ENCODE results near the gene ADGRG3. TPM values are rescaled to one million over a fixed set of nuclear protein-coding genes. Genes with fewer than 3 reads are reported as not detected.

Gene ADGRG3
- total and polyA plus RNA-seq, 9 of the 15 experiments (the other 6 are each of a cell fraction or from before 2014, with no cell fraction given): 0.09 to 0.52 (median 0.14) TPM; not detected in 3

GRCh38 chr16:57720142-57720575 lies 52.1 kb downstream of the ADGRG3 start (continued):
- TF ChIP-seq ZNF699 (CRISPR knock-in tag; IDR thresholded peaks at IDR 0.05; ENCODE audit: insufficient replicate concordance): no peak
- TF ChIP-seq NFYB (IDR thresholded peaks at IDR 0.05; ENCODE audit: extremely low read depth, insufficient read length): no peak
- no peak for TF ChIP-seq SMAD4 (CRISPR knock-in tag; conservative IDR thresholded peaks at IDR 0.05)
- no peak for TF ChIP-seq EGR1 (conservative IDR thresholded peaks at IDR 0.05)
- TF ChIP-seq HNRNPK (IDR thresholded peaks at IDR 0.05; ENCODE audit: low read depth, low read length, poor library complexity, severe bottlenecking): no peak
- TF ChIP-seq NBN (IDR thresholded peaks at IDR 0.05; ENCODE audit: low read depth): no peak
- peak; percentile 84 for TF ChIP-seq BCOR (IDR thresholded peaks at IDR 0.05)
- no peak for TF ChIP-seq NFIX (CRISPR knock-in tag; IDR thresholded peaks at IDR 0.05; ENCODE audit: low read depth)
- no peak for TF ChIP-seq PRPF4 (IDR thresholded peaks at IDR 0.05; ENCODE audit: insufficient read depth, low read depth, low read length, poor library complexity, severe bottlenecking)
- TF ChIP-seq PCBP1 (IDR thresholded peaks at IDR 0.05; ENCODE audit: low read depth, low read length, poor library complexity, severe bottlenecking): no peak
- TF ChIP-seq, protein P1, sequence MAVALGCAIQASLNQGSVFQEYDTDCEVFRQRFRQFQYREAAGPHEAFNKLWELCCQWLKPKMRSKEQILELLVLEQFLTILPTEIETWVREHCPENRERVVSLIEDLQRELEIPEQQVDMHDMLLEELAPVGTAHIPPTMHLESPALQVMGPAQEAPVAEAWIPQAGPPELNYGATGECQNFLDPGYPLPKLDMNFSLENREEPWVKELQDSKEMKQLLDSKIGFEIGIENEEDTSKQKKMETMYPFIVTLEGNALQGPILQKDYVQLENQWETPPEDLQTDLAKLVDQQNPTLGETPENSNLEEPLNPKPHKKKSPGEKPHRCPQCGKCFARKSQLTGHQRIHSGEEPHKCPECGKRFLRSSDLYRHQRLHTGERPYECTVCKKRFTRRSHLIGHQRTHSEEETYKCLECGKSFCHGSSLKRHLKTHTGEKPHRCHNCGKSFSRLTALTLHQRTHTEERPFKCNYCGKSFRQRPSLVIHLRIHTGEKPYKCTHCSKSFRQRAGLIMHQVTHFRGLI (CRISPR knock-in tag; IDR thresholded peaks at IDR 0.05): no peak
- no peak for TF ChIP-seq POLR2A (conservative IDR thresholded peaks at IDR 0.05)
- TF ChIP-seq ZNF12 (CRISPR knock-in tag; IDR thresholded peaks at IDR 0.05): peak; percentile 41; the same call in 1 of the 2 replicates
- TF ChIP-seq BDP1 (IDR thresholded peaks at IDR 0.05; ENCODE audit: insufficient read depth, insufficient read length): no peak
- no peak for TF ChIP-seq HCFC1 (IDR thresholded peaks at IDR 0.05; ENCODE audit: low read depth, low read length)
- TF ChIP-seq TEAD2 (tag; IDR thresholded peaks at IDR 0.05): no peak
- TF ChIP-seq ZNF140 (CRISPR knock-in tag; IDR thresholded peaks at IDR 0.05): no peak
- TF ChIP-seq, protein P2, sequence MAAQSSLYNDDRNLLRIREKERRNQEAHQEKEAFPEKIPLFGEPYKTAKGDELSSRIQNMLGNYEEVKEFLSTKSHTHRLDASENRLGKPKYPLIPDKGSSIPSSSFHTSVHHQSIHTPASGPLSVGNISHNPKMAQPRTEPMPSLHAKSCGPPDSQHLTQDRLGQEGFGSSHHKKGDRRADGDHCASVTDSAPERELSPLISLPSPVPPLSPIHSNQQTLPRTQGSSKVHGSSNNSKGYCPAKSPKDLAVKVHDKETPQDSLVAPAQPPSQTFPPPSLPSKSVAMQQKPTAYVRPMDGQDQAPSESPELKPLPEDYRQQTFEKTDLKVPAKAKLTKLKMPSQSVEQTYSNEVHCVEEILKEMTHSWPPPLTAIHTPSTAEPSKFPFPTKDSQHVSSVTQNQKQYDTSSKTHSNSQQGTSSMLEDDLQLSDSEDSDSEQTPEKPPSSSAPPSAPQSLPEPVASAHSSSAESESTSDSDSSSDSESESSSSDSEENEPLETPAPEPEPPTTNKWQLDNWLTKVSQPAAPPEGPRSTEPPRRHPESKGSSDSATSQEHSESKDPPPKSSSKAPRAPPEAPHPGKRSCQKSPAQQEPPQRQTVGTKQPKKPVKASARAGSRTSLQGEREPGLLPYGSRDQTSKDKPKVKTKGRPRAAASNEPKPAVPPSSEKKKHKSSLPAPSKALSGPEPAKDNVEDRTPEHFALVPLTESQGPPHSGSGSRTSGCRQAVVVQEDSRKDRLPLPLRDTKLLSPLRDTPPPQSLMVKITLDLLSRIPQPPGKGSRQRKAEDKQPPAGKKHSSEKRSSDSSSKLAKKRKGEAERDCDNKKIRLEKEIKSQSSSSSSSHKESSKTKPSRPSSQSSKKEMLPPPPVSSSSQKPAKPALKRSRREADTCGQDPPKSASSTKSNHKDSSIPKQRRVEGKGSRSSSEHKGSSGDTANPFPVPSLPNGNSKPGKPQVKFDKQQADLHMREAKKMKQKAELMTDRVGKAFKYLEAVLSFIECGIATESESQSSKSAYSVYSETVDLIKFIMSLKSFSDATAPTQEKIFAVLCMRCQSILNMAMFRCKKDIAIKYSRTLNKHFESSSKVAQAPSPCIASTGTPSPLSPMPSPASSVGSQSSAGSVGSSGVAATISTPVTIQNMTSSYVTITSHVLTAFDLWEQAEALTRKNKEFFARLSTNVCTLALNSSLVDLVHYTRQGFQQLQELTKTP (IDR thresholded peaks at IDR 0.05; ENCODE audit: low read depth in 1 of 2, partially characterized antibody in 2 of 2): no peak
- no peak for TF ChIP-seq PHB2 (IDR thresholded peaks at IDR 0.05; ENCODE audit: low read depth)
- TF ChIP-seq, protein P3, sequence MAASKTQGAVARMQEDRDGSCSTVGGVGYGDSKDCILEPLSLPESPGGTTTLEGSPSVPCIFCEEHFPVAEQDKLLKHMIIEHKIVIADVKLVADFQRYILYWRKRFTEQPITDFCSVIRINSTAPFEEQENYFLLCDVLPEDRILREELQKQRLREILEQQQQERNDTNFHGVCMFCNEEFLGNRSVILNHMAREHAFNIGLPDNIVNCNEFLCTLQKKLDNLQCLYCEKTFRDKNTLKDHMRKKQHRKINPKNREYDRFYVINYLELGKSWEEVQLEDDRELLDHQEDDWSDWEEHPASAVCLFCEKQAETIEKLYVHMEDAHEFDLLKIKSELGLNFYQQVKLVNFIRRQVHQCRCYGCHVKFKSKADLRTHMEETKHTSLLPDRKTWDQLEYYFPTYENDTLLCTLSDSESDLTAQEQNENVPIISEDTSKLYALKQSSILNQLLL (CRISPR knock-in tag; IDR thresholded peaks at IDR 0.05; ENCODE audit: borderline replicate concordance): no peak
- no peak for TF ChIP-seq ZSCAN32 (CRISPR knock-in tag; IDR thresholded peaks at IDR 0.05)
- TF ChIP-seq ZKSCAN1 (IDR thresholded peaks at IDR 0.05; ENCODE audit: low read depth, low read length): no peak
- no peak for TF ChIP-seq RAD51 (IDR thresholded peaks at IDR 0.05; ENCODE audit: borderline replicate concordance, low read depth)
